Vagina (tissue), 2 donors: Measurements from ENCODE around the gene POTEH.
"Not testable (repeated sequence)": the region's sequence is repeated elsewhere in the genome, so short reads cannot be mapped to it uniquely, and the experiment has no call there.

Experiments
- POLR2A ChIP-seq, 2 donors: fragments of 450-650 bp; IDR thresholded peaks; one replicate each; pipeline ENCODE4 v1.6.1; 2017; ENCODE audit warnings: antibody characterized with exemption in 2 of 2, mild to moderate bottlenecking in 2 of 2, moderate library complexity in 2 of 2
- POLR2AphosphoS5 ChIP-seq, 2 donors: sonication (generic); formaldehyde crosslinking; IDR thresholded peaks; one replicate each; pipeline ENCODE4 v1.9.0; 2017; ENCODE audit warnings: antibody characterized with exemption in 2 of 2, mild to moderate bottlenecking in 2 of 2, low read depth in 1 of 2; ENCODE audit not compliant: insufficient read depth in 1 of 2
- TF ChIP-seq, protein P1 (sequence below), 3 experiments: fragments of 450-650 bp in 2 of 3; fragments of 200-600 bp in 1 of 3; sonication (generic) in 1 of 3; IDR thresholded peaks; one replicate each; pipeline ENCODE4 v1.5.1; 2017 to 2019; ENCODE audit warnings: antibody characterized with exemption in 3 of 3, mild to moderate bottlenecking in 2 of 3, moderate library complexity in 2 of 3

DNA sequence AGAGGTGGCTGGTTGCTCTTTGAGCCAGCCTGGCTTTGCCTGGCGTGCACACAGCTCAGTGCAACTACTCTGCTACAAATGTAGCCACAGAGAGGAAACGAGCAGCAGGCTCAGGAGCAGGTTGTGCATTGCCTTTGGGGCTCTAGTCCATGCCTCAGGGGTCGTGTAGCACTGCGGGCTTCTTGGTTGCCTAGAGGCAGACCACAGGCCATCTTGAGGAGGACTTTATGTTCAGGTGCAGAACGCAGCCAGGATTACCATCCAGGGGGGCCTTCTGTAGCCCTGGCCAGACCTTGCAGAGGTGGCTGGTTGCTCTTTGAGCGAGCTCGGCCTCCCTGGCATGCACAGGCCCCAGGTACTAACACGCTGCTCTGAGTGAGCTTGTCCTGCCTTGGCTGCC lies 41.2 kb downstream of the POTEH start:
- TF ChIP-seq, protein P1, sequence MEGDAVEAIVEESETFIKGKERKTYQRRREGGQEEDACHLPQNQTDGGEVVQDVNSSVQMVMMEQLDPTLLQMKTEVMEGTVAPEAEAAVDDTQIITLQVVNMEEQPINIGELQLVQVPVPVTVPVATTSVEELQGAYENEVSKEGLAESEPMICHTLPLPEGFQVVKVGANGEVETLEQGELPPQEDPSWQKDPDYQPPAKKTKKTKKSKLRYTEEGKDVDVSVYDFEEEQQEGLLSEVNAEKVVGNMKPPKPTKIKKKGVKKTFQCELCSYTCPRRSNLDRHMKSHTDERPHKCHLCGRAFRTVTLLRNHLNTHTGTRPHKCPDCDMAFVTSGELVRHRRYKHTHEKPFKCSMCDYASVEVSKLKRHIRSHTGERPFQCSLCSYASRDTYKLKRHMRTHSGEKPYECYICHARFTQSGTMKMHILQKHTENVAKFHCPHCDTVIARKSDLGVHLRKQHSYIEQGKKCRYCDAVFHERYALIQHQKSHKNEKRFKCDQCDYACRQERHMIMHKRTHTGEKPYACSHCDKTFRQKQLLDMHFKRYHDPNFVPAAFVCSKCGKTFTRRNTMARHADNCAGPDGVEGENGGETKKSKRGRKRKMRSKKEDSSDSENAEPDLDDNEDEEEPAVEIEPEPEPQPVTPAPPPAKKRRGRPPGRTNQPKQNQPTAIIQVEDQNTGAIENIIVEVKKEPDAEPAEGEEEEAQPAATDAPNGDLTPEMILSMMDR (IDR thresholded peaks at IDR 0.05): not testable (repeated sequence)
- TF ChIP-seq POLR2A (IDR thresholded peaks at IDR 0.05); POLR2AphosphoS5 (IDR thresholded peaks at IDR 0.05; ENCODE audit: insufficient read depth in 1 of 2, low read depth in 1 of 2): not testable (repeated sequence)
